HG03439 (cell line): ENCODE measurements around the gene PLA2G4A.
"Not testable (repeated sequence)": the region's sequence is repeated elsewhere in the genome, so short reads cannot be mapped to it uniquely, and the experiment has no call there.

ENCODE experiments used
- ATAC-seq: cut with Tn5 transposase; IDR thresholded peaks from one replicate; pipeline ENCODE4 v1.9.1; 2021; ENCODE audit warnings: mild to moderate bottlenecking, moderate library complexity; ENCODE audit not compliant: unreplicated experiment

The PLA2G4A gene

GRCh38 chr1:186917106-186917786 lies 88.5 kb downstream of the PLA2G4A start:
- ATAC-seq: not testable (repeated sequence)

DNA sequence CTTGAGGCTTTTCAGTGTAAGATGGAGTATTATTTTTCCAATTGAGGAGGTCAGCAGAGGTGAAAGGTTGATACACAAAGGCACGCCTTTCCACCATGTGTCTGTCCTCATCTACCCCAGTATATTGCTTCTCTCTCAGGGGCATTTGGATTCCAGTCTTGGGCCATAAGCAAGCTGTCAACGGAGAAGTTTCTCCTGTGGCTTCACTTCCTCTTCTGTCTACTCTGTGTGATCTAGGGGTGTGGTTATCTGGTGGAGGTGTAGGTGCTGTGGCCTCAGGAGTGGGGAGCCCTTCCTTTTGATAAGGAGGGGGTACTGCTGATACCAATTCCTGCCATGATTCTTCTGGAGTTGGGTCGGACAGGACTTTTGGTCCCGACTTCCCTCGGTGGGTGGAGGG lies 92.6 kb downstream of the PLA2G4A start:
- not testable (repeated sequence) for ATAC-seq

- not testable (repeated sequence) for ATAC-seq
Measured at GRCh38 chr1:186922814-186923213, 94.1 kb downstream of the PLA2G4A start.

- no peak for ATAC-seq
Measured at GRCh38 chr1:186923486-186923885, 94.7 kb downstream of the PLA2G4A start.

GRCh38 chr1:186925881-186926669 lies 97.3 kb downstream of the PLA2G4A start:
- no peak for ATAC-seq

- ATAC-seq: no peak
Measured at GRCh38 chr1:186927884-186928283, 99.1 kb downstream of the PLA2G4A start.

DNA sequence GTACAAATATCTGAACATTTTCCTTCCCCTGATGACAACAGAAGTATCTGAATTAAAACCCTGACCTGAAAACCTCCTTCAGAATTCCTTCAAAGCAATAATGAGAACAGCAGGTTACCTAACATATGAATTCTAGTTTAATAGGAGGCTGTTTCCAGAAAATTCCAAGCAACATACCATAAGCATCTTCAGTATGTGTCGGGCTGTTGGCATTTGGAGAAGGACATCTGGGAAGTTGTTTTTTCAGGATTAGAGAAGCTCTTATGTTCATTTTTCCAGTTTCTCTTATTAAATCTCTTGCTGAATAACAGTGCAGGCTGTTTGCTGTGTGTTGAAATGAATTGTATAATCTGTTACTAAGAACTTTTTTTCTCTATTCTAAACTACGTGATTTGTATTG lies 101.5 kb downstream of the PLA2G4A start:
- ATAC-seq: no peak

DNA sequence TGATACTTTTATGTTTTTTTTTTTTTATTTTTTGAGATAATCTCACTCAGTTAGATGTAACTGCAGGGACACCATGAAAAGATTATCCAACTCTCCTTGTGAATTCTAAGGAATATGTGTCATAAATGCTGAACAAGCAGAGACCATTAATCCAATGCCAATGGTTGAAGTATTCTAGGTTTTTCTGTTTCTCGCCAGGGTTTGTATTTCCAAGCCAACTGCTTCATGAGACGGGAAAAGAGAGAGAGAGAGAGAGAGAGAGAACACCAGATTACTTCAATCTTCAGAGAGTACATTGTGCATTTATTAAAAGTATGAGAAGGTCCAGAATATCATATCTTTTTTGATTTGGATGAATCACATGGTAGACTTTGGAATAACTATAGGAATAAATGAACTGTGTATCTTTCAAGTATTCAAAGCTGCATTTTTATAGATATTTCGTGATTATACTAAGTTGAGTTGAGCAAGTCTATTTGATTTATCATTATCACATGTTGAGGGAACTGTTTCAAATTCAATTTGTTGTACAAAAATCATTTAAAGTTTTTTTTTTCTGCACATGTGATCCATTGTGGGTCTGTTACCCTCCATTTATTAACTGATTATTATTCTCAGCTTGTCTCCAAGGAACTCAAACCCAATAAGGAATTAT lies 108.4 kb downstream of the PLA2G4A start:
- ATAC-seq: no peak

GRCh38 chr1:186943891-186944686 lies 115.3 kb downstream of the PLA2G4A start:
- no peak for ATAC-seq

DNA sequence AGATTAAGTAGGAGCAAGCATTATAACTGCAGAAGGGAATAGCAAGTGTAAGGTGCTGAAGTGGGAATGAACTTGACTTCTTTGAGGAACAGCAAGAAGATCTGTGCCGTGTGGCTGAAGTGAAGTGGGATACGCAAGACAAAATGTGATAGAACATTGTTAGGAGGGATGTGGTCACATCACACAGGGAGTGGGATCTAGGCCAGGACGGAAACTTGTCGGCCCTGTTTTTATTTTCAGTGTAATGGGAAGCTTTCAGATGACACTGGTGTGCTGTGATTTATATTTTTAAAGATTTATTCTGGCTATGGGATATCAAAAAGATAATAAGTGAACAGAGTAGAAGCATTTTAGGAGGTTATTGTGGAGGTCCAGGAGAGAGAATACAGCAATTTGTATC lies 116.4 kb downstream of the PLA2G4A start:
- ATAC-seq: no peak

- ATAC-seq: no peak
Measured at GRCh38 chr1:186948535-186948934, 119.8 kb downstream of the PLA2G4A start.

GRCh38 chr1:186949173-186949572 lies 120.4 kb downstream of the PLA2G4A start:
- no peak for ATAC-seq

DNA sequence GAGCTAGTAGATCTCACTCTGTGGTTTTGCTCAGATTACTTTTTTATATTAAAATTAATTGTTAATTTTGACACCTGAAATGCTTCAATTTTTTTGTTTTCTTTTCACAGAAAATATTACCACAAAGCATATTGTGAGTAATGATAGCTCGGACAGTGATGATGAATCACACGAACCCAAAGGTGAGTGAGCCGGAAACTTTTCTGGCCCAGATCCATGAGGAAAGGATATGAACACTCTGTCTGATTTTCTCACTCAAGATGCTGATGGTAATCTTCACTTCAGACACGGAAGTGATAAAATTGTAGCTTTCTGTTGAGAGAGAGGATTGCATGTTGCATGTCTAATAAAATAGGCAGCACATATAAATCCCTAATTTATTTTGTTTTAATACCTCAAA lies 121.8 kb downstream of the PLA2G4A start:
- no peak for ATAC-seq

DNA sequence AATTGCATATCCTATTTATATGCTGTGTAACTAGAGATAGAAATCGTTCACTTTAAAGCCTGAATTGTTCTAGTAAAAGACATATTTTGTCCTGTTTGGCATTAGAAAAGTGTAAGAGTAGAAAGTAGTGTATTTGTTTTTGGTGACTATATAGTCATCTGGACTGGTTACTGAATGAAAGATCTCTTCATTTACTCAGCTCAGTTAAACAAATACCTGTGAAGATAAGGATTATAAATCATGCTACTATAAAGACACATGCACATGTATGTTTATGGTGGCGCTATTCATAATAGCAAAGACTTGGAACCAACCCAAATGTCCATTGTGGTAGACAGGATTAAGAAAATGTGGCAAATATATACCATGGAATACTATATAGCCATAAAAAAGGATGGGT lies 125.1 kb downstream of the PLA2G4A start:
- no peak for ATAC-seq

DNA sequence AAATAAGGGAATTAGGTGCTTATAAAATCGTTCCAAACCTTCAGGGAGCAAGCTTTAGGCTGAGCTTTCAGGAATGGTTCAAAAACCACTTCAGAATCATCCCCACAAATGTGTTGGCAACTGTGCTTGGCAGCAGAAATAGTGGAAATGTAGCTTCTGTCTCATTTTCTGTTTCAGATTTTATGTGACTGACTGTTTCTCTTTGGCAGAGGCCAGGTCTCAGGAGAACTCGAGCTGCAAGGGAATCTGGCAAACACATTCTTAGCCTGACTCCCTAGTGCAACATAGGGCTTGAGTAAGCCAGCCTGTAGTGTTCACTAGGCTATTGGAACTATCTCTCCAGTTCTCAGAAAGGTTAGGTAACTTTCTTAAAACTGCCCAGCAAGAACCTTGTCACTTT lies 128.6 kb downstream of the PLA2G4A start:
- no peak for ATAC-seq

DNA sequence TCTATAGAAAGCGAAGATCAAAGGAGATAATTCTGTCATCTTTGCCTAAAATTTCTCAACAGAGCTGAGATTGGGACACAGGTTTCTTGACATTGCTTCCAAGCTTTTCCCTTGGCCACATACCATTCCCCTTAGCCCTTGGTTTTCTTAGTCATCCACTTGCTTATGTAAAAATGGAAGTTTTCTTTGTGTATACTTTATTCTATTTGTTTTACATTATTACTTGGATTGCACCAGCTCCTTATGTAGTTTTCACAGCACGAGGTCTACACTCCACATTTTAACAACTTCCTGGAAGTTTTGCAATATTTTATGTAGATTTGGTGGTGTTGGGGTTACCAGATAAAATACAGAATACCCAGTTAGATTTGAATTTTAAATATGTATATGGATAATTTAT lies 129.8 kb downstream of the PLA2G4A start:
- no peak for ATAC-seq

GRCh38 chr1:186960861-186961260 lies 132.1 kb downstream of the PLA2G4A start:
- ATAC-seq: no peak

GRCh38 chr1:186965847-186966246 lies 137.1 kb downstream of the PLA2G4A start:
- ATAC-seq: no peak

DNA sequence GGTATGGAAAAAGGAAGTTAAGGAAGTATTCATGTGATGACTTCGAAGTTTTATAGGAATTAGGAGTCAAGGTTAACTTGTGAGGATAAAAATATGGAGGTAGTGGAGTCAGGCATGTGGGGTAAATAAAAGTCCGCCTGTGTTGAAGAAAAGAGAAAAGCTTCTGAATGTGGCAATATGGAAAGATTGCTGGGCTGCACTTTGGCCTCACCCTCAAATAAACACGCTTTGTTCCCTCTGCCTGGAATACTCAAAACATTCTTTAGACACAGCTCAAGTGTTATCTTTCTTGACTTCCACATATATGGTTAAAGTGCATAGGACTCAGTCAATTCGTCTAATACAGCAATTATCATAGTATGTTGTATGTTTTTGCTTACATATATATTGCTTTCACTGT lies 137.7 kb downstream of the PLA2G4A start:
- ATAC-seq: no peak

DNA sequence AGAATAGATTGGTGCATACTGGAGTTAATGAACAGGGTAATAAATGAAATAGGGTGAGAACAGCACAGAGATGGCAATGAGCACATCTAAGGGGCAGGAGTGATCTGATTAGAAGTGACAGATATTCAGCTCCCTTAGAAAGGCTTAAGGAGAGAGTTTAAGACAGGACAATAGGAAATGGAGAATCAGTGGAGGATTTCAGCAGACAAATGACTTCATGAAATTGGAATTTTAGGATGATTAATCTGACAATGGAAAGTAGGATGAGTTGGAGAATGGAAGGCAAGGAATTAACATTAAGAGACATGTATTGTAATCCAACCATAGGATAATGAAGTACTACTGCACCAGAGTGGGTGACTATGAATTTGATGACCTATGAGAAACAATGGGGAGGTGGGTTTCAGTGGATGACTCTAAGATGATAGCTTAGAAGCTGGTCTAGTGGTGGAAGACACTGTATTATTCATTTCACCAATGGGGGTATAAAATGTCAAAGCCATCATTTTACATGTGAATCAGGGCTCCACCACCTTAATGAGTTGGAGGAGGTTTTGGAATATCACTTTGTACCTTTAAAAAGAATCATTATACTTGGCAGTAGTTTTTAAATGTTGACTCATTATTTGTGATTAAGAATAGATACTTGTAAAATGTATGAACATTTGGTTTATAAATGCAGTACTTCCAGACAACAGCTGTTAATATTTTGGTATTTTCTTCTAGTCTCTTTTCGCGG lies 139.1 kb downstream of the PLA2G4A start:
- ATAC-seq: no peak
